HepG2 (cell line): Measurements from ENCODE around the gene TNFRSF18. TPM values are rescaled to one million over a fixed set of nuclear protein-coding genes. Genes with fewer than 3 reads are reported as not detected.
"Not testable (repeated sequence)": the region's sequence is repeated elsewhere in the genome, so short reads cannot be mapped to it uniquely, and the experiment has no call there.

ENCODE experiments used
- ATAC-seq: fragments of 200-7000 bp; cut with Tn5 transposase; 3 replicates; pipeline ENCODE4 v1.9.1; 2020; ENCODE audit warnings: mild to moderate bottlenecking, moderate library complexity
- BruUV-seq: library from RNA; stranded (reverse); fragments of 400-500 nt; replicated peaks from 2 replicates; lab custom pipeline; 2021; lab: Mats Ljungman, UMichigan
- CTCF ChIA-PET: fragments of 300-600 bp; formaldehyde crosslinking; extraction: SDS; loops from one replicate; lab custom pipeline; 2021; ENCODE audit warnings: low total read pairs, inconsistent platforms, low intra/inter-chr PET ratio; lab: Yijun Ruan, JAX
- POLR2A ChIA-PET: fragments of 350-600 bp; sonication (Branson Sonifier 250); formaldehyde crosslinking; loops from one replicate; lab custom pipeline; 2020; ENCODE audit warnings: antibody characterized with exemption, inconsistent platforms; lab: Yijun Ruan, JAX
- DNase-seq: peaks from one replicate; pipeline ENCODE4 v3.0.0-alpha.2; 2015; ENCODE audit warnings: low spot score
- FAIRE-seq: peaks from 3 replicates; lab custom pipeline; 2011; peaks lifted over from hg19 to GRCh38; lab: Jason Lieb, UNC
- H2AFZ ChIP-seq: one replicate; pipeline ENCODE4 v1.6.1; 2011; ENCODE audit warnings: low read length, inconsistent platforms
- H3K27ac ChIP-seq: fragments of 300-600 bp; 3 replicates; pipeline ENCODE4 v1.8.0; 2011; ENCODE audit warnings: mixed run types, mild to moderate bottlenecking, mixed read lengths, low read length, inconsistent platforms; ENCODE audit not compliant: insufficient read depth; ENCODE audit errors: extremely low read length
- H3K27me3 ChIP-seq, 2 experiments: fragments of 200-600 bp in 1 of 2; 2 replicates in 1 of 2; 3 replicates in 1 of 2; pipeline versions ENCODE4 v1.6.0 to v1.8.0; 2011; ENCODE audit warnings: low read length in 2 of 2, mild to moderate bottlenecking in 2 of 2, moderate library complexity in 2 of 2, inconsistent platforms in 1 of 2; ENCODE audit not compliant: insufficient read depth in 2 of 2, control insufficient read depth in 1 of 2
- H3K36me3 ChIP-seq, 2 experiments: fragments of 200-600 bp in 1 of 2; replicated peaks in 1 of 2; 2 replicates in 1 of 2; 3 replicates in 1 of 2; pipeline versions ENCODE4 v1.5.1 to v1.8.0; 2011; ENCODE audit warnings: low read length in 2 of 2, inconsistent platforms in 1 of 2; ENCODE audit not compliant: insufficient read depth in 2 of 2, control insufficient read depth in 1 of 2
- H3K4me1 ChIP-seq: 2 replicates; pipeline ENCODE4 v1.5.1; 2012; ENCODE audit warnings: low read length, inconsistent platforms; ENCODE audit not compliant: insufficient read depth
- H3K4me2 ChIP-seq: 2 replicates; pipeline ENCODE4 v1.6.0; 2011; ENCODE audit warnings: low read depth, low read length, inconsistent platforms
- H3K4me3 ChIP-seq, 3 experiments: fragments of 200-600 bp in 1 of 3; sonication (generic), shearing (Covaris generic) in 1 of 3; replicated peaks in 1 of 3; 2 replicates each; pipeline ENCODE4 v1.5.1; 2011 to 2016; ENCODE audit warnings: low read length in 3 of 3, inconsistent platforms in 2 of 3, low read depth in 2 of 3, mild to moderate bottlenecking in 2 of 3, control low read depth in 1 of 3, mixed read lengths in 1 of 3; ENCODE audit not compliant: insufficient read depth in 1 of 3
- H3K79me2 ChIP-seq: one replicate; pipeline ENCODE4 v1.6.1; 2011; ENCODE audit warnings: low read length, inconsistent platforms; ENCODE audit not compliant: insufficient read depth
- H3K9ac ChIP-seq: 2 replicates; pipeline ENCODE4 v1.6.0; 2011; ENCODE audit warnings: mild to moderate bottlenecking, low read depth, low read length, inconsistent platforms; ENCODE audit not compliant: insufficient read depth
- H3K9me3 ChIP-seq: 2 replicates; pipeline ENCODE4 v1.5.1; 2012; ENCODE audit warnings: mild to moderate bottlenecking, low read length
- H4K20me1 ChIP-seq: 2 replicates; pipeline ENCODE4 v1.6.0; 2011; ENCODE audit warnings: inconsistent platforms, mild to moderate bottlenecking, low read length, moderate library complexity; ENCODE audit not compliant: insufficient read depth
- AKAP8 ChIP-seq: sonication (generic); formaldehyde crosslinking; IDR thresholded peaks from 2 replicates; pipeline ENCODE4 v1.5.1; 2020; ENCODE audit warnings: mild to moderate bottlenecking, missing genetic modification reagents
- FOXK2 ChIP-seq: fragments of 450-650 bp; IDR thresholded peaks from 2 replicates; pipeline ENCODE4 v1.6.1; 2016
- GZF1 ChIP-seq: sonication (generic); formaldehyde crosslinking; IDR thresholded peaks from 2 replicates; pipeline ENCODE4 v1.5.1; 2020; ENCODE audit warnings: mild to moderate bottlenecking, missing genetic modification reagents
- HNF1B ChIP-seq: sonication (generic); formaldehyde crosslinking; IDR thresholded peaks from 2 replicates; pipeline ENCODE4 v1.5.1; 2020; ENCODE audit warnings: mild to moderate bottlenecking, moderate library complexity, missing genetic modification reagents
- HOXA9 ChIP-seq: sonication (generic); formaldehyde crosslinking; IDR thresholded peaks from 2 replicates; pipeline ENCODE4 v1.8.1; 2022; ENCODE audit warnings: missing genetic modification reagents, mild to moderate bottlenecking, moderate library complexity, borderline replicate concordance
- NR1H2 ChIP-seq: sonication (generic); formaldehyde crosslinking; IDR thresholded peaks from 2 replicates; pipeline ENCODE4 v1.8.1; 2022; ENCODE audit warnings: low read depth, missing genetic modification reagents, borderline replicate concordance
- ZEB1 ChIP-seq: IDR thresholded peaks from 2 replicates; pipeline ENCODE4 v1.6.1; 2012; ENCODE audit warnings: mild to moderate bottlenecking, low read depth, inconsistent platforms; ENCODE audit not compliant: insufficient replicate concordance
- ZNF326 ChIP-seq: sonication (generic); formaldehyde crosslinking; IDR thresholded peaks from 2 replicates; pipeline ENCODE4 v1.4.0; 2020; ENCODE audit warnings: missing genetic modification reagents, borderline replicate concordance
- ZNF367 ChIP-seq: sonication (generic); formaldehyde crosslinking; IDR thresholded peaks from 2 replicates; pipeline ENCODE4 v1.4.0; 2020; ENCODE audit warnings: missing genetic modification reagents, borderline replicate concordance
- ZNF615 ChIP-seq: sonication (generic); formaldehyde crosslinking; IDR thresholded peaks from 2 replicates; pipeline ENCODE4 v1.5.0; 2020; ENCODE audit warnings: mild to moderate bottlenecking, missing genetic modification reagents, borderline replicate concordance
- ZNF781 ChIP-seq: sonication (generic); formaldehyde crosslinking; IDR thresholded peaks from 2 replicates; pipeline ENCODE4 v1.5.1; 2020; ENCODE audit warnings: borderline replicate concordance, mild to moderate bottlenecking, missing genetic modification reagents; ENCODE audit errors: not compliant biosample characterization
- WGBS: methylation state at CpG from one replicate; pipeline ENCODE4 v1.1.6; 2017; ENCODE audit warnings: low lambda C conversion rate; 5-methylcytosine and 5-hydroxymethylcytosine counted together
- in situ Hi-C: cut with HindIII; loops from 2 replicates; pipeline ENCODE4 v1.10.0; 2017; ENCODE audit warnings: low pct_unique_long_range_greater_than_20kb; ENCODE audit not compliant: extremely low pct_ligation_motif_present
- intact Hi-C: fragments of 100-400 bp; cut with micrococcal nuclease; formaldehyde crosslinking; loops from one replicate; pipeline ENCODE4 v1.10.0; 2022; ENCODE audit not compliant: unreplicated experiment
- polyA plus RNA-seq, 8 experiments: library from polyadenylated mRNA; depleted of rRNA in 3 of 8; stranded (reverse) in 7 of 8; unstranded in 1 of 8; fragments of >200 nt; fragmentation: Illumina TruSeq in 4 of 8; extraction: Trizol in 4 of 8; gene quantifications; 2 replicates each; pipeline versions ENCODE4 v1.2.1 to v1.2.3, GENCODE V29; 2011 to 2016; ENCODE audit warnings: low read depth in 4 of 8, missing spikeins in 1 of 8, mixed read lengths in 1 of 8; ENCODE audit not compliant: insufficient read depth in 1 of 8
- total RNA-seq, 5 experiments: library from RNA; depleted of rRNA; stranded (reverse); fragments of >200 nt; fragmentation: Illumina TruSeq; extraction: Trizol; gene quantifications; 2 replicates each; pipeline ENCODE4 v1.2.3, GENCODE V29; 2016; ENCODE audit warnings: low read depth in 1 of 5
- TF ChIP-seq, protein P1 (sequence below): IDR thresholded peaks from 2 replicates; pipeline ENCODE4 v1.6.1; 2018; ENCODE audit warnings: missing genetic modification reagents

TNFRSF18 gene
- total and polyA plus RNA-seq, 2 of the 13 experiments (the other 11 are each of a cell fraction or from before 2014, with no cell fraction given): not detected

GRCh38 chr1:1176063-1176761 is 30.2 kb downstream of the TNFRSF18 start:
- H3K79me2 ChIP-seq, H3K27ac ChIP-seq, H2AFZ ChIP-seq, H3K9ac ChIP-seq, H3K36me3 ChIP-seq, BruUV-seq, CTCF ChIA-PET, H4K20me1 ChIP-seq, ATAC-seq, in situ Hi-C loops, H3K4me3 ChIP-seq, DNase-seq, FAIRE-seq, H3K9me3 ChIP-seq, POLR2A ChIA-PET, H3K4me2 ChIP-seq: not testable (repeated sequence)
- 17% methylated on average over 19 of the region's 22 CpGs for WGBS
- intact Hi-C loops: loop anchor here (10.0 kb wide), 1 partner anchor 59 kb away; the partner anchor contains the start of genes B3GALT6 and SDF4
- TF ChIP-seq ZEB1: peak; percentile 53
- Histone ChIP-seq H3K27me3 (peaks cover 36 to 88% of the 10 kb centered on the region in 2 experiments), H3K4me1 (peaks cover 26% of the 10 kb centered on the region)

GRCh38 chr1:1175221-1176062 is 30.9 kb downstream of the TNFRSF18 start:
- FAIRE-seq: no peak
- peaks cover 38 to 85% of the 10 kb centered on the region in 2 experiments for H3K27me3 ChIP-seq
- intact Hi-C loops: loop anchor here (10.0 kb wide), 1 partner anchor 59 kb away; the partner anchor contains the start of genes B3GALT6 and SDF4
- in situ Hi-C loops: no loop called here
- no peak overlapping the region for H3K9ac ChIP-seq
- no peak for DNase-seq
- POLR2A ChIA-PET: interaction anchor here (1.6 kb wide), 1 partner anchor 10 kb away, joined by 5 read pairs; no protein-coding TSS in a partner anchor
- no peaks in the 10 kb centered on the region for H3K79me2 ChIP-seq
- H3K4me1 ChIP-seq: peaks cover 26% of the 10 kb centered on the region
- H4K20me1 ChIP-seq: no peaks in the 10 kb centered on the region
- H3K9me3 ChIP-seq: no peaks in the 10 kb centered on the region
- CTCF ChIA-PET: no interaction called here
- no peaks in the 10 kb centered on the region for H3K36me3 ChIP-seq
- no peak overlapping the region for H3K4me3 ChIP-seq
- ATAC-seq: no peak
- H2AFZ ChIP-seq: no peak overlapping the region
- no peak overlapping the region for H3K4me2 ChIP-seq
- TF ChIP-seq ZNF615 (no peak), HOXA9 (no peak), GZF1 (CRISPR knock-in tag) (no peak), ZNF781 (CRISPR knock-in tag) (no peak), ZNF326 (no peak), FOXK2 (no peak), AKAP8 (no peak), HNF1B (no peak), ZNF367 (CRISPR knock-in tag) (no peak), NR1H2 (no peak)
- TF ChIP-seq, protein P1, sequence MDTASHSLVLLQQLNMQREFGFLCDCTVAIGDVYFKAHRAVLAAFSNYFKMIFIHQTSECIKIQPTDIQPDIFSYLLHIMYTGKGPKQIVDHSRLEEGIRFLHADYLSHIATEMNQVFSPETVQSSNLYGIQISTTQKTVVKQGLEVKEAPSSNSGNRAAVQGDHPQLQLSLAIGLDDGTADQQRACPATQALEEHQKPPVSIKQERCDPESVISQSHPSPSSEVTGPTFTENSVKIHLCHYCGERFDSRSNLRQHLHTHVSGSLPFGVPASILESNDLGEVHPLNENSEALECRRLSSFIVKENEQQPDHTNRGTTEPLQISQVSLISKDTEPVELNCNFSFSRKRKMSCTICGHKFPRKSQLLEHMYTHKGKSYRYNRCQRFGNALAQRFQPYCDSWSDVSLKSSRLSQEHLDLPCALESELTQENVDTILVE (CRISPR knock-in tag): no peak
- TF ChIP-seq, all 625 proteins: peak for 0
- 52% methylated on average over 25 of the region's 29 CpGs for WGBS
- H3K27ac ChIP-seq: no peak overlapping the region
- no TSS peak for BruUV-seq
